Activated CD8-positive, alpha-beta memory T cell treated with anti-CD3 and anti-CD28 coated beads, Interleukin-2, amount 50 U/mL, for 1 hour (primary cell): ENCODE measurements around the gene CYCS.
A peak's percentile ranks its signal among the peaks of the same experiment; 100 is the strongest.

Experiments
- DNase-seq: peaks from one replicate; pipeline ENCODE4 v3.0.0-alpha.2; 2020; ENCODE audit errors: extremely low read depth

CYCS gene

GRCh38 chr7:25125137-25125946 is at the start of gene CYCS:
Gene CYCS (minus strand): TSS chr7:25125260. CDS start chr7:25124119, 1,141 bp downstream.
- DNase-seq: peak; percentile 98

GRCh38 chr7:25173184-25173583 is 48.1 kb upstream of the CYCS start:
- DNase-seq: no peak

GRCh38 chr7:25171516-25171915 is 46.5 kb upstream of the CYCS start:
- no peak for DNase-seq

GRCh38 chr7:25171071-25171470 is 46.0 kb upstream of the CYCS start:
- no peak for DNase-seq

- DNase-seq: no peak
Measured at GRCh38 chr7:25169683-25170082, 44.6 kb upstream of the CYCS start.

- no peak for DNase-seq
Measured at GRCh38 chr7:25168145-25168544, 43.1 kb upstream of the CYCS start.

GRCh38 chr7:25167262-25167843 is 42.3 kb upstream of the CYCS start:
- no peak for DNase-seq

GRCh38 chr7:25159983-25160596 is 35.0 kb upstream of the CYCS start:
- peak; percentile 12 for DNase-seq

- DNase-seq: no peak
Measured at GRCh38 chr7:25158966-25159365, 33.9 kb upstream of the CYCS start.

GRCh38 chr7:25151773-25152172 is 26.7 kb upstream of the CYCS start:
- no peak for DNase-seq

GRCh38 chr7:25149836-25150235 is 24.8 kb upstream of the CYCS start:
- no peak for DNase-seq

- no peak for DNase-seq
Measured at GRCh38 chr7:25148772-25149575, 23.9 kb upstream of the CYCS start.

- no peak for DNase-seq
Measured at GRCh38 chr7:25143763-25144162, 18.7 kb upstream of the CYCS start.

- no peak for DNase-seq
Measured at GRCh38 chr7:25139536-25139935, 14.5 kb upstream of the CYCS start.

- DNase-seq: no peak
Measured at GRCh38 chr7:25134358-25135010, 9.4 kb upstream of the CYCS start.

- no peak for DNase-seq
Measured at GRCh38 chr7:25132430-25132829, 7.4 kb upstream of the CYCS start.

- no peak for DNase-seq
Measured at GRCh38 chr7:25126751-25127150, 1.7 kb upstream of the CYCS start.

- DNase-seq: no peak
Measured at GRCh38 chr7:25124465-25125136, 459 bp downstream of the CYCS start.

GRCh38 chr7:25122373-25122772 is 2.7 kb downstream of the CYCS start:
- no peak for DNase-seq

GRCh38 chr7:25121599-25121998 is 3.5 kb downstream of the CYCS start:
- DNase-seq: no peak

GRCh38 chr7:25119102-25119501 is 6.0 kb downstream of the CYCS start:
- no peak for DNase-seq
